ENCODE data around the gene MDFI. TPM values are rescaled to one million over a fixed set of nuclear protein-coding genes. Genes with fewer than 3 reads are reported as not detected.

Gene MDFI
- total RNA-seq, 1 experiment from 2014 or later, result 96.4 TPM

GRCh38 chr6:41642090-41642959, 4.1 kb downstream of the MDFI start:
- Histone ChIP-seq H3K4me1 (ENCODE audit: insufficient read depth, low read length) (peaks cover 7% of the 10 kb centered on the region; the same call in 1 of the 2 replicates), H3K27me3 (ENCODE audit: low read length) (no peaks in the 10 kb centered on the region), H3F3A (ENCODE audit: low read length, unreplicated experiment) (no peaks in the 10 kb centered on the region), H3K9me3 (ENCODE audit: low read length) (no peaks in the 10 kb centered on the region), H3K27ac (ENCODE audit: low read length) (no peak overlapping the region), H3K4me2 (ENCODE audit: low read length) (no peak overlapping the region), H2AFZ (ENCODE audit: low read length) (no peak overlapping the region), H3K79me2 (ENCODE audit: low read length) (peaks cover 14% of the 10 kb centered on the region), H3K9me2 (replicated peaks; ENCODE audit: low read length) (no peaks in the 10 kb centered on the region), H3K4me3 (ENCODE audit: low read length) (no peak overlapping the region), H3K36me3 (ENCODE audit: low read depth, low read length) (no peaks in the 10 kb centered on the region), H3K9ac (ENCODE audit: low read length) (no peak overlapping the region), H4K20me1 (ENCODE audit: low read length) (no peaks in the 10 kb centered on the region)
- BruUV-seq (replicated peaks), result no TSS peak
- TF ChIP-seq EZH2 (IDR thresholded peaks at IDR 0.05; ENCODE audit: low read length, unreplicated experiment), result no peak
- TF ChIP-seq, protein P1, sequence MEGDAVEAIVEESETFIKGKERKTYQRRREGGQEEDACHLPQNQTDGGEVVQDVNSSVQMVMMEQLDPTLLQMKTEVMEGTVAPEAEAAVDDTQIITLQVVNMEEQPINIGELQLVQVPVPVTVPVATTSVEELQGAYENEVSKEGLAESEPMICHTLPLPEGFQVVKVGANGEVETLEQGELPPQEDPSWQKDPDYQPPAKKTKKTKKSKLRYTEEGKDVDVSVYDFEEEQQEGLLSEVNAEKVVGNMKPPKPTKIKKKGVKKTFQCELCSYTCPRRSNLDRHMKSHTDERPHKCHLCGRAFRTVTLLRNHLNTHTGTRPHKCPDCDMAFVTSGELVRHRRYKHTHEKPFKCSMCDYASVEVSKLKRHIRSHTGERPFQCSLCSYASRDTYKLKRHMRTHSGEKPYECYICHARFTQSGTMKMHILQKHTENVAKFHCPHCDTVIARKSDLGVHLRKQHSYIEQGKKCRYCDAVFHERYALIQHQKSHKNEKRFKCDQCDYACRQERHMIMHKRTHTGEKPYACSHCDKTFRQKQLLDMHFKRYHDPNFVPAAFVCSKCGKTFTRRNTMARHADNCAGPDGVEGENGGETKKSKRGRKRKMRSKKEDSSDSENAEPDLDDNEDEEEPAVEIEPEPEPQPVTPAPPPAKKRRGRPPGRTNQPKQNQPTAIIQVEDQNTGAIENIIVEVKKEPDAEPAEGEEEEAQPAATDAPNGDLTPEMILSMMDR (conservative IDR thresholded peaks at IDR 0.05; ENCODE audit: low read depth, low read length), result no peak
- intact Hi-C loops (cut with micrococcal nuclease), result no loop called here
- DNase-seq (no peak), ATAC-seq (no peak)
- CTCF ChIA-PET, result no interaction called here
- POLR2A ChIA-PET (ENCODE audit: unreplicated experiment), result no interaction called here

DNA sequence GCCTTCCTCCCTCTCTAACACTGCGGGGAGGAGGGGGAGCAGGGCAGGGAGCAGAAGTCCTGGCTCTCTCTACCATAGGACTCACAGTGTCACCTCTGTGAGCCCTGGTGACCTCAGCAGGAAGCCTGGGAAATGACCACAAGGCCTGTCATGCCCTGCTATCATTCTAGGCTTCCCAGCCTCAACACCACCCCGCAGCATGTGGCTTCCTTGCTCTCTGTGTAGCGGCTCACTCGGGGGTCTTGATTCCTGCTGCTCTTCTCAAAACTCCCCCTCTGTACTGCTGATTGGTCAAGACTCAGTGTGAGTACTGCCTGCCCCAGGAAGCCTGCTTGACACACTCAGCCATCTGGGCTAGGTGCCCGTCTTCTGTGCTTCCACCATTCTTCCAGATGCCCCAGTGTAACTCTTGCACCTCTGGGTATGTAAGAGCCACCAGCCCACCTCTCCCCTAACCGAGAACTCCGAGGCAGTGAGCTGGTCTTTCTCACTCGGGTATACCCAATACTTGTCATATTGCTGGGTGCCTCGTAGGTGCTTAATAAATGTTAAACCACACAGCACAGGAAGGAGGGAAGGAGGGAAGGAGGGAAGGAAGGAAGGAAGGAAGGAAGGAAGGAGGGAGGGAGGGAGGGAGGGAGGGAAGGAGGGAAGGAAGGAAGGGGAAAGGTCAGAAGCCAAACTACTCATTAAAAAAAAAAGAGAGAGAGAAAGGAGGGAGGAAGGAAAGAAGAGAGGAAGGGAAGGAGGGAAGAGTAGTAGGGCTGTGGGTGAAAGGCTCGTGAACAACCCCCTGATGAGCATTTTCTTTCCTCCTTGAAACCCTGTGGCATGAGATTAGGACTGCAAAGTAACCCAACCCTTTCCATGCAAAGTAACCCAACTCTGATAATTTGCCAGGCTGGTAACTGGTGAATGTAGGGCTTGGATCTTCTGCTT, 5.0 kb downstream of the MDFI start:
- DNase-seq, result no peak
- H3K27me3 ChIP-seq (ENCODE audit: low read length), result no peaks in the 10 kb centered on the region
- intact Hi-C loops (cut with micrococcal nuclease), result no loop called here
- peak; percentile 20; the same call in 1 of the 2 replicates for ATAC-seq
- no peaks in the 10 kb centered on the region; the same call in 1 of the 2 replicates for H3K36me3 ChIP-seq (ENCODE audit: low read depth, low read length)
- H4K20me1 ChIP-seq (ENCODE audit: low read length), result no peaks in the 10 kb centered on the region
- POLR2A ChIA-PET (ENCODE audit: unreplicated experiment), result no interaction called here
- no peak overlapping the region for H2AFZ ChIP-seq (ENCODE audit: low read length)
- no peak overlapping the region for H3K27ac ChIP-seq (ENCODE audit: low read length)
- no peak overlapping the region for H3K4me2 ChIP-seq (ENCODE audit: low read length)
- BruUV-seq (replicated peaks), result no TSS peak
- no peaks in the 10 kb centered on the region for H3K9me2 ChIP-seq (replicated peaks; ENCODE audit: low read length)
- no peaks in the 10 kb centered on the region for H3F3A ChIP-seq (ENCODE audit: low read length, unreplicated experiment)
- no peak overlapping the region for H3K4me3 ChIP-seq (ENCODE audit: low read length)
- no peaks in the 10 kb centered on the region for H3K9me3 ChIP-seq (ENCODE audit: low read length)
- H3K79me2 ChIP-seq (ENCODE audit: low read length), result peaks cover 5% of the 10 kb centered on the region
- CTCF ChIA-PET, result no interaction called here
- TF ChIP-seq EZH2phosphoT487 (IDR thresholded peaks at IDR 0.05; ENCODE audit: borderline replicate concordance, low read length) (no peak), EZH2 (IDR thresholded peaks at IDR 0.05; ENCODE audit: low read length, unreplicated experiment) (no peak)
- TF ChIP-seq, protein P1 (conservative IDR thresholded peaks at IDR 0.05; ENCODE audit: low read depth, low read length), result no peak
- no peak overlapping the region for H3K9ac ChIP-seq (ENCODE audit: low read length)
- peaks cover 7% of the 10 kb centered on the region; the same call in 1 of the 2 replicates for H3K4me1 ChIP-seq (ENCODE audit: insufficient read depth, low read length)

All from PC-3 (cell line).